GM23338 (cell line): ENCODE results near the gene SLC4A3.

Experiments used
- EZH2 ChIP-seq: fragments of 200-600 bp; sonication (generic); IDR thresholded peaks from one replicate; pipeline ENCODE4 v1.8.0; 2017; ENCODE audit warnings: antibody characterized with exemption, mild to moderate bottlenecking, low read depth; ENCODE audit not compliant: unreplicated experiment
- EZH2phosphoT487 ChIP-seq: fragments of 200-600 bp; sonication (generic); IDR thresholded peaks from one replicate; pipeline ENCODE4 v1.8.1; 2018; ENCODE audit warnings: antibody characterized with exemption; ENCODE audit not compliant: unreplicated experiment
- TF ChIP-seq, protein P1 (sequence below), 2 experiments: fragments of 200-600 bp in 1 of 2; sonication (generic) in 1 of 2; conservative IDR thresholded peaks; 2 replicates each; pipeline versions ENCODE4 v1.5.1 to v1.6.1; 2016 to 2017; ENCODE audit warnings: antibody characterized with exemption in 2 of 2, low read depth in 2 of 2, mild to moderate bottlenecking in 2 of 2, moderate library complexity in 1 of 2

GRCh38 chr2:219591091-219591490, 36.3 kb upstream of the SLC4A3 start:
- TF ChIP-seq, protein P1, sequence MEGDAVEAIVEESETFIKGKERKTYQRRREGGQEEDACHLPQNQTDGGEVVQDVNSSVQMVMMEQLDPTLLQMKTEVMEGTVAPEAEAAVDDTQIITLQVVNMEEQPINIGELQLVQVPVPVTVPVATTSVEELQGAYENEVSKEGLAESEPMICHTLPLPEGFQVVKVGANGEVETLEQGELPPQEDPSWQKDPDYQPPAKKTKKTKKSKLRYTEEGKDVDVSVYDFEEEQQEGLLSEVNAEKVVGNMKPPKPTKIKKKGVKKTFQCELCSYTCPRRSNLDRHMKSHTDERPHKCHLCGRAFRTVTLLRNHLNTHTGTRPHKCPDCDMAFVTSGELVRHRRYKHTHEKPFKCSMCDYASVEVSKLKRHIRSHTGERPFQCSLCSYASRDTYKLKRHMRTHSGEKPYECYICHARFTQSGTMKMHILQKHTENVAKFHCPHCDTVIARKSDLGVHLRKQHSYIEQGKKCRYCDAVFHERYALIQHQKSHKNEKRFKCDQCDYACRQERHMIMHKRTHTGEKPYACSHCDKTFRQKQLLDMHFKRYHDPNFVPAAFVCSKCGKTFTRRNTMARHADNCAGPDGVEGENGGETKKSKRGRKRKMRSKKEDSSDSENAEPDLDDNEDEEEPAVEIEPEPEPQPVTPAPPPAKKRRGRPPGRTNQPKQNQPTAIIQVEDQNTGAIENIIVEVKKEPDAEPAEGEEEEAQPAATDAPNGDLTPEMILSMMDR (conservative IDR thresholded peaks at IDR 0.05; ENCODE audit: low read depth in 2 of 2) = no peak
- no peak for TF ChIP-seq EZH2phosphoT487
- TF ChIP-seq EZH2 = no peak
